NCI-H748 (cell line): ENCODE data around the gene FAM187B.
"Not testable (repeated sequence)": the region's sequence is repeated elsewhere in the genome, so short reads cannot be mapped to it uniquely, and the experiment has no call there.

Experiments used
- DNase-seq: peaks from one replicate; lab custom pipeline; 2025; ENCODE audit not compliant: unreplicated experiment; lab: John Stamatoyannopoulos, UW

Gene FAM187B

DNA sequence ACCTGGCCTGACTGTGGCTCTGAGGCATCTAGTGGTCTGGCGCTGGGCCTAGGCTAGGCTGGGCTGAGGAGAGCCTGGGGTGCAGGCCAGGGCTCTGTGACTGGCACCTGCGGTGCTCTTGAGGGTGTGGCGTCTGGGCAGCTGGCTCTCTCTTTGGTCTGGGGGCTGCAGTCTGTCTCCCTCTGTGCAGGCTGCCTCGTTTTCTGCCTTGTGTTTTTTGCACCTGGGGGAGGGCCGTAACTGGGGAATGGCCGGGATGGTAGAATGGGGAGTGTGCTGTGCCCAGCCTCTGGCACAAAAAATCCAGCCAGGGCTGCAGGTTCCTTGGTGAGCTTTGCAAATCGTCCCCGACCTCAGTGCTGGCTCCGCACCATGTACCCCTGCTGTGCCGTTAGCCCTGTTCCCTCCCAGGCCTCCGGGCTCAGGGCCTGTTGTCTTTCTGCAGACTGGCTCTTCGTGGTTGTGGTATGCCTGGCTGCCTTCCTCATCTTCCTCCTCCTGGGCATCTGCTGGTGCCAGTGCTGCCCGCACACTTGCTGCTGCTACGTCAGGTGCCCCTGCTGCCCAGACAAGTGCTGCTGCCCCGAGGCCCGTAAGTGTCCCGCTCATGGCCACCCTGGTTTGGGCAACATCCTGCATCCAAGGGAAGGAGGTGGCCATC lies 33.7 kb upstream of the FAM187B start:
- DNase-seq: no peak

DNA sequence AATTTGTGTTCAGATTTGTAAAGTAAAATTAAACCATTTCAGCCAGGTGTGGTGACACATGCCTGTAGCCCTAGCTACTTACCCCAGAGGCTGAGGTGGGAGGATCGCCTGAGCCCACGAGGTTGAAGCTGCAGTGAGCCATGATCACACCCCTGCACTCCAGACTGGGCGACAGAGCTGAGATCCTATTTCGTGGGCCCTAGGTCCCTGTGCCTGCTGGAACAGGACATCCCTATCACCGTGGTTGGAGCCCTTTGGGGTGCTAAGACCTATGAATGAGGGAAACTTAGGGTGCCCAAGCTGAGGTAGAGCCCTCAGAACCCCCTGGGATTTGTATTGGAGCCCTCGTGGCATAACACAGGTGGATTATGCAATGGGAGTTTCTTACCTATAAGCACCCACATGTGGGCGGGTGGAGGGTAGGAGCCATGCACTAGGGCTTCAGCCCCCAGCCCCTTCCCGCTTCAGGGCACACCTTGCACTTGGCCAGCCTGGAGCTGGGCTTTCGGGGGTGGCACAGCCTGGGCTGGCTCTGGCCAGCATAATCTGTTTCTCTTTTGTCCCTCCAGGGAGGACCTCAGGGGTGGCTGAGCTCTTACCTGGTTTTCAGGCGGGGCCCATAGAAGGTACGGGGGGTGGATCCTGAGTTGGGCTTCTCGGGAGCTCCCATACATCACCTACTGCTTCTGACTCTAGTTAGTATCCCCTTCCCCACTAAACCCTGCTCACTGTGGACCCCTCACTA lies 33.0 kb upstream of the FAM187B start:
- DNase-seq: no peak

DNA sequence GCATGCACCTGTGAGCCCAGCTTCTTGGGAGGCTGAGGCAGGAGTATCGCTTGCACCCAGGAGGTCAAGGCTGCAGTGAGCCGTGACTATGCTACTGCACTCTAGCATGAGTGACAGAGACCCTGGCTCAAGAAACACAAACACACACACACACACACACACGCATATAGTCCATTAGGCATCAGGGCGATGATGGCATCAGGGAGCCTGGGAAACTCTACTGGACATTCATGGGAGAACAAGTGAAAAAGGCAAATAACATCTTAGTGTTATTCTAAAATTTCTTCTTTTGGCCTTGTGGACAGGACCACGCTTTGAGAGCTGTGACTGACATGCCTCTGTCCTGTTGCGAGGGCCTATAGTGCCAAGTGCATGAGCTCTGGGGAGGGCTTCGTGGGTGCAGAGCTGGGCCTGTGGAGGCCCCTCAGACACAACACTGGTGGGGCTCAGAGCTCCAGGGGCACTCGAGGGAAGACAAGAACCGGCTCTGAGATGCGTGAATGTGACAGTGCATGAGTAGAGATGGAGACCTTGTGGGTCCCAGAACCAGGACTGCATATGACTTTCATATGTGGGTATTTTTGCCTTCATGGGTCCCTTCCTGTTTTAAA lies 32.3 kb upstream of the FAM187B start:
- no peak for DNase-seq

DNA sequence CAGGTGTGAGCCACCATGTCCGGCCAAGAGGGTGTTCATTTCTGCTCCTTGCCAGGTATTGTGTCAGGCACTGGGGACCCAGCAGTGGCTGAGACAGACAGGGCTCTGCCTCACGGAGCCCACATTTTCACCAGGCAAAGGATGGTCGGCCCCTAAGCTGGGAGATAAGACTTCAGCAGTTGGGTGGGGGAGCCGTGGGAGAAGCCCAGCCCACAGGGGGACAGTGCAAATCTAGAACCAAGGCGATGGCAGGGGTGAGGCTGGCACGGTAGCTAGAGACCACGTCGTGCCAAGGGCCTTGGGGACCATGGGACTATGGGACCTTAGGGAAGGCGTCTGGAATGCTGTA lies 28.5 kb upstream of the FAM187B start:
- no peak for DNase-seq

DNA sequence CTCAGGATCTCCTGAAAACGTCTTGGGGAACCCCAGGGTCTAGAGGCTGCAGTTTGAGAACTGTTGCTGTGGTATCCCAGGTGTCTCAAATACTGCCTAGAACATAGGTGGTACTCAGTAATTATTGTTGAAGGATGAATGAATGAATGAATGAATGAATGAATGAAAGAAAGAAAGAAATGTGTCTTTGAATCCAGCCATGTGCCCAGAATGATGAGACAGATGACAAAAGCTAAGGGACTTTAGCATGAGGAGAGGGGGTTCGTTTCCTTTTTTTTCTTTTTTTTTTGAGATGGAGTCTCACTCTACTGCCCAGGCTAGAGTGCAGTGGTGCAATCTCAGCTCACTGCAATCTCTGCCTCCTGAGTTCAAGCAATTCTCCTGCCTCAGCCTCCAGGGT lies 28.0 kb upstream of the FAM187B start:
- no peak for DNase-seq

DNA sequence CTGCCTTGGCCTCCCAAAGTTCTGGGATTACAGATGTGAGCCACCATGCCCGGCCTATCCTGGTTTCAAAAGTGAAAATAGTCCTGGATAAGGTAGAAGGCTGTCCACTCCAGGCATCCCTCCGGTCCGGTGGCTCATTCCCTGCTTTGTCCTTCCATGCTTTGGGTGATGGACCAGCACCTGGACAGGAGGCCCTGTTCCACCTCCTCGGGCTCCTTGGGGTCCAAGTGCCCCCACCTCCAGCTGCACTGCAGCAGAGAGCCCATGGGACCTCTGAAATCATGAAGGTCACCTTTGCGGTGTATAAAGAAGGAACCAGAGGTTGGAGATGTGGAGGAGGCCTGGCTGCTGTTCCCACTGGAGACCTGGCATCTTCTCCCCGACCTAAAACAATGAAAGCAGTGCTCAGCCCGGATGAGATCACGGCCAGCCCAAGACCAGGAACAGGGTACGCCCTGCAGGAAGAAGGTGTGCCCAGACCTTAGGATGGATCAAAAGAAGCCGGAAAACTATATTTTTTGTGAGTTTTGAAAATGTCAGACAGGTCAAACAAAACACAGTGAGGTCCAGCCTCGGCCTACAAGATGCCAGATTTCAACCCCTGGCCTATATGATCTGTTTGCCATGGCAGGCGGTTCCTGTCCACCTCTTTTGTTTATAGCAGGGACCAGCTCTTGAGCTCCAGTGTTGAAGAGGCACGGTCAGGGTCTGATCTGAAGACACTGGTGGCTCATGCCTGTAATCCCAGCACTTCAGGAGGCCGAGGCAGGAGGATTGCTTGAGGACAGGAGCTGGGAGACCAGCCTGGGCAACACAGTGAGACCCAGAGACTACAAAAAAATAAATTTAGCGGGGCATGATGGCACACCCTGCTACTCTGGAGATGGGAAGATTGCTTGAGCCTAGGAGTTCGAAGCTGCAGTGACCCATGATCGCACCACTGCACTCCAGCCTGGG lies 26.1 kb upstream of the FAM187B start:
- no peak for DNase-seq

DNA sequence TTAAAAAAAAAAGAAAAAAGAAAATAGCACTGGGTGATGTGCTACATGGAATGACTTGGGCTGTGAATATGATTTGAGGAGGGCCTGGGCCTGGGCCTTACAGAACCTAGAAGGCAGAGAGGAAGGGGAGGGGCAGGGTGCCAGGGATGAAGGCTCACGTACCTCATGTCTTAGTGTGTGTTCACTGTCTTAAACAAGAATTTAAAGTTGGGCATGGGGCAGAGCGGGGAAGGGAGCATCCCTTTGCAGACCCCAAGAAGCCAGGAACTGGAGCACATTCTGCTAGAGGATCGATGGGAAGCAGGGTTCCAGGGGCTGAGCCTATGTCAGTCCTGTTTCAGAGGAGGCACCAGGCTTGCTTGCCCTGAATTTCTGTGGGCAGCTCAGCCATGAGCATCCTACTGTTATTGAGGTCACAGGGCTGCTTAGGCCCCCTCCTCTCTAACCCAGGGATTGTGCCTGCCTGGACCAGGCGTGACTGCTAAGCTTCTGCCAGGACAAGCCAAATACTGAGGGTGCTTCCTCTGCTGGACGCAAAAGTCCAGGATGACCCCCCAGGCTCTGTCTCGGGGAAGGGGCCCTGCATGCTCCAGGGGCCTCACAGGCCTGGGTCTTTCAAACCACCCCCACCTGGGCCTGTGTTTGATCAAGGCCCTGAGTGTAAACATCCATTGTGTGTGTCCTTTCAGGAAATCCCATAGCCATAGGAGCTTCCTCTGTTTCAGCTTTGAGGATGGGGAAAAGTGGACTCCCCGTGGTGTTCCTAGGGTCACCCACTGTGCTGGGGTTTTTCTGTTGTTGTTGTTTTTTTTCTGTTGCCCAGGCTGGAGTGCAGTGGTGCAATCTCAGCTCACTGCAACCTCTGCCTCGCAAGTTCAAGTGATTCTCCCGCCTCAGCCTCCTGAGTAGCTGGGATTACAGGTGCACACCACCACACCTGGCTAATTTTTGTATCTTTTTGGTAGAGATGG lies 25.1 kb upstream of the FAM187B start:
- DNase-seq: peak; percentile 40

DNA sequence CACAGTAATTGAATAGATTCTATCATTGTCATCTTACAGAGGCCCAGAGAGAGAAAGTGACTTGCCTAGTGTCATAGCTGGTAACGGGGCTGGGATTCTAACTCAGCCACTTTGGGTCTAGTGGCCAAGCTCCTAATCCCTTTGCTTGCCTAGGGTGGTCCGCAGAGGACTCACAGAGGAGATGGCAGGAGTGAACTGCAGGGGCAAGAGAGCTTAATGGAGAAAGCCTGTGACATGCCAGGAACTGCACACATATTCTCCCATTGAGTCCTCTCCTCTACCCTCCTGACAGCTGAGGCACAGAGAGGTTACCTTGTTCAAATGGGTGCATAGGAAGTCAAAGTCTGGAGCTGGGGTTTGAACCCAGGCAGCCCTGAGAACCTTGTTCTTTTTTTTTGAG lies 22.9 kb upstream of the FAM187B start:
- no peak for DNase-seq

DNA sequence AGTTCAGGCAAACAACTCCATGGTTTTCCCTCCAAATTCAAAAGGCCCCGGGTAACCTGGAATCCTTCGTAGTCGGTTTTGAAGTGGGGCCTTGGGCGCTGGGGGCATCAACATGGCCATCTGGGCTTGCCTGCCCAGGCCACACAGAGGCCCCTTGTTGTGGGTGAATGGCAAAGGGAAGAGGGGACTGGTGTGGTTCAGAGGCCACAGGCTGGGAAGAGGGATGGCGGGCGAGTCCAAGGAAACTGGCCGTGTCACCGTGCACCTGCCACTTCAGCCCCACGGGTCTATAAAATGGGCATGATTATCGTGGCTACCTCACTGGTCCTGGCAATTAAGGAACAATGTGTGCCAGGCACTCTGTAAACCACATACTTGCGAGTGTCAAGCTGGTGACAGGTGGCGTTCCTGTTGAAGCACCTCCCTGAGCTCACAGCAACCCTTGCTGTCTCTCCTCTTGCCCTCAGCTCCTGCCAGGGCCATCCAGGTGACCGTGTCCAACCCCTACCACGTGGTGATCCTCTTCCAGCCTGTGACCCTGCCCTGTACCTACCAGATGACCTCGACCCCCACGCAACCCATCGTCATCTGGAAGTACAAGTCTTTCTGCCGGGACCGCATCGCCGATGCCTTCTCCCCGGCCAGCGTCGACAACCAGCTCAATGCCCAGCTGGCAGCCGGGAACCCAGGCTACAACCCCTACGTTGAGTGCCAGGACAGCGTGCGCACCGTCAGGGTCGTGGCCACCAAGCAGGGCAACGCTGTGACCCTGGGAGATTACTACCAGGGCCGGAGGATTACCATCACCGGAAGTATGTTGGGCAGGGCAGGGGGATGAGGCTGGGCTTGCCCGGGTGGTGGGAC lies 21.5 kb upstream of the FAM187B start:
- peak; percentile 37 for DNase-seq

DNA sequence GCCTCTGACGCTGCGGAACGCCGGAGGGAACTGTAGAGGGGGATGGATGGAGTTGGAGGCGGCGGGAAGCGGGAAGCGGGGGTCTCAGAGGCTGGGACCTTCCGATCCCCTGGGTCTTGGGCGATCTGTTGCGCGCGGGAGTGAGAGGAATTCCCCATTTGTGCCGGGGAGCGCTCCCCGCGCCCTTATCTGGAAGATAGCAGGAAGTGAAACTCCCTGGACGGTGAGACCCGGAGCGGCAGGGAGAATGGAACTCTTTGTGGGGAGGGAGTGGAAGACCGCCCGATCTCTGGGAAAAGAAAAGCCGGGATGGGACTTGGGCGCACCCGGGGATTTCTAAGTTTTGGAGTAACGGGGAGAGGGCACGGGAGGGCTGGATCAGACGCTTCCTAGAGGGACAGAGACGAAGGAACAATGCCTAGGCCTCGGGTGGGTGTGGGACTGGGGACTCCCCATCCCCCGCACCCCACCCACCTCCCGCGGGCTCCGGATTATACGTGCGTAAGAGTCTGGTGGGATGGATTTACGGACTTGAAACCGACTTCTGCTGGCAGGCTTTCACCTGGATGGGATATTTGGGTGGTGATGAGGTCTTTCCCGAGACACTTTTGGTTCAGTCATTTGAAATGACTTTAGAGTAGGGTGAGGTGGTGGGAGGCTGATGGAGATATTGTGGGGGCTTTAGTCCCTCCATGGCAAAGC lies 20.8 kb upstream of the FAM187B start:
- peak; percentile 64 for DNase-seq

DNA sequence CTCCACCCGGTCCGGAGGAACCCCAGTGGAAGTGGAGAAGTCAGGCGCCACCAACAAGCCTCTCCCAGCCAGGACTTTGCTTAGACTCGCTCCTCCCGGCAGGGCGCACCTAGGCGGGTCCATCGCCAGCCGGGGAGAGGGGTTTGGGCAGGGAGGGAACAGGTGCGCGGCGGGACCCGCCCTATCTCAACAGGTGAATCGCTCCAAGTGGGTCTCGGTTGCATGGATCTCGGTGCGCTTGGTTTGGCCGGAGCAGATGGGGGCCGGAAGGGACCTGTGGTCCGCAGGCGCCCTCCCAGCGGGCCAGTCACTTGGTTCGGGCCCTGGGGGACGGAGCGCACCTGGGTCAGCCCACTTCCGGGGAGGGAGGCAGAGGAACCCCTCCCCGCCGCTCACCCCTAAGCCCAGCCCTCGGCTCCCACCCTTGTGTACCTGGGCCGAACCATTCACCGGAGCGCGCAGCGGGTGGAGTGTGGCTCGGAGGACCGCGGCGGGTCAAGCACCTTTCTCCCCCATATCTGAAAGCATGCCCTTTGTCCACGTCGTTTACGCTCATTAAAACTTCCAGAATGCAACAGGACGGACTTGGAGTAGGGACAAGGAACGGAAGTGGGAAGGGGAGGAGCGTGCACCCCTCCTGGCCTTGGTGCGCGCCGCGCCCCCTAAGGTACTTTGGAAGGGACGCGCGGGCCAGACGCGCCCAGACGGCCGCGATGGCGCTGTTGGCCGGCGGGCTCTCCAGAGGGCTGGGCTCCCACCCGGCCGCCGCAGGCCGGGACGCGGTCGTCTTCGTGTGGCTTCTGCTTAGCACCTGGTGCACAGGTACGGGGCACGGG lies 20.0 kb upstream of the FAM187B start, which contains the start of gene LSR:
Gene LSR, plus strand, starts transcription at position 693 of the 836 bp plus-strand sequence. Its CDS starts 21 bp downstream, at position 714.
- DNase-seq: peak; percentile 99

DNA sequence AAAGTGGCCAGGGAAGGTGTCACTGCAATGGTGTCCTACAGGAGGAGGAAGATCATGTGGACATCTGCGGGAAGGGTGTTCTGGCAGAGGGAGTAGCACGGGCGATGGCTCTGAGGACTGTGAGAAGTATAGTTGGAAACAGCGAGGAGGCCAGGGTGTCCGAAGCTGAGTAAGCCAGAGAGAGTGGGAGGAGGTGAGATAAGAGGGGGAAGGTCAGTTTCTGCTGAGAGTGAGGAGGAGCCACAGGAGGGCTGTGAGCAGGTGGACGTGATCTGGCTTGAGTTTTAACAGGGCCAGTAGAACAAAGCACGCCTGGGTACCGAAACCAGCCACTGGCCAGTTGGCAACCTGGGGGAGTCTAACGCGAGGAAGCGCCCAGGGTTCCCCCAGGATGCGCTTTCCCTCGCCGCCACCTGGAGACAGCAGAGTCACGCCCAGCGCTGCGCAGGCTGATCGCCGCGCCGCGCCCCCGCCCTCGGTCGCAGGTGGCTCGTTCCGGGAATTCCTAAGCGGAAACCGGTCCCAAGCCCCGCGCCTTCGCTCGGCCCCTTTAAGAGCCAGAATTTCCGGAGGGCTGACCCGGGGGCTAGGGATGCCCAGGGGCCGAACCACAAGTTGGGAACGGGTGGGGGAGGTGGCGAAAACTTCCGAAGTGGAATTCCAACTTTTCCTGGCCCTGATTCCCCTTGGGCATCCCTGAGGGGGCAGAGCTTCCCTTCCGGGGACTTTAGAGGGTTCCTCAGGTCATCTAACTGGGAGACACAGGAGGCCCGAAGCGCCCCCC lies 19.2 kb upstream of the FAM187B start:
- DNase-seq: peak; percentile 98

DNA sequence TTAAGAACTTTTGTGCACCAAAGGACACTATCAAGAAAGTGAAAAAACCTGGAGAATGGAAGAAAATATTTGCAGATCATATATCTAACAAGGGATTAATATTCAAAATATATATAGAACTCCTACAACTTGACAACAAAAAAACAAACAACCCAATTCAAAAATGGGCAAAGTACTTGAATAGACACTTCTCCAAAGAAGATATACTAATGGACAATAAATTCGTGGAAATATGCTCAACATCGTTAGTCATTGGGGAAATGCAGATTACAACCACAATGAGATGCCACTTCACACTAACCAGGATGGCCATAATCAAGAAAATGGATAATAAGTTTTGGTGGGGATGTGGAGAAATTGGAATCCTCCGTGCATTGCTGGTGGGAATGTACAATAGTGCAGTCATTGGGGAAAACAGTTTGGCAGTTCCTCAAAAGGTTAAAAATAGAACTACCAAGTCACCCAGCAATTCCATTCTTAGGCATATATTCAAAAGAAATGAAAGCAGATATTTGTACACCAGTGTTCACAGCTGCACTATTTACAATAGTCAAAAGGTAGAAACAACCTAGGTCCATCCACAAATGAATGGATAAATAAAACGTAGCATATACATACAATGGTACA lies 18.0 kb upstream of the FAM187B start:
- no peak for DNase-seq

DNA sequence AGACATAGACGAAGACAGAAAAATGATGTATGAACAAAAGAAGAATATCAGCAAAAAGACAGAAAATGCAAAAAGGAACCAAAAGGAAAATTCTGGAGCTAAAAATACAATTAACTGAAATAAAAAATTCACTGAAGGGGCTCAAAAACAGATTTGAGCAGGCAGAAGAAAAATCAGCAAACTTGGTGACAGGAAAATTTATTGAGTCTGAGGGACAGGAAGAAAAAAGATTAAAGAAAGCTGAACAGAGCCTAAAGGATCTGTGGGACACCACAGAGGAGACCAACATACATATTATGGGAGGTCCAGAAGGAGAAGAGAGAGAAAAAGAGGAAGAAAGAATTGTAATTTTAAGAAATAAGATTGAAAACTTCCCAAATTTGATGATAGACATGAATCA lies 12.9 kb upstream of the FAM187B start:
- no peak for DNase-seq

DNA sequence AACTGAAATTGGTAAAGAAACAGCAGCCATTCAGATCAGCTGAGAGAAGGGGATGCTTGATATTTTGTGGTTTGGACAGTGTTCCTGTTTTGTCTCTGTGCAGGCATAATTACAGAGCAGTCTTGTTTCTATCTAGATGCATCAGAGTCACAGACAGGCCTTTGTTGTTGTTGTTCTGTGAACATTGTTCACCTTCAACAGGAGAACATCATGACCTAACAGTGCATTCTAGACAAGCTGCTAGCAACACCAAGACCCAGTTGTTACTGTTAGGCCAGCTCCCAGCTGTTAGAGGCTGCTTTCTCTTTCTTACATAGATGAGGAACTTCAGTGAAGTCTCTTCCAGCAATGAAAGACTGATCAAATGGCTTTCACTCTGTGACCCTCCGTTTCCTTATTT lies 11.8 kb upstream of the FAM187B start:
- DNase-seq: no peak

DNA sequence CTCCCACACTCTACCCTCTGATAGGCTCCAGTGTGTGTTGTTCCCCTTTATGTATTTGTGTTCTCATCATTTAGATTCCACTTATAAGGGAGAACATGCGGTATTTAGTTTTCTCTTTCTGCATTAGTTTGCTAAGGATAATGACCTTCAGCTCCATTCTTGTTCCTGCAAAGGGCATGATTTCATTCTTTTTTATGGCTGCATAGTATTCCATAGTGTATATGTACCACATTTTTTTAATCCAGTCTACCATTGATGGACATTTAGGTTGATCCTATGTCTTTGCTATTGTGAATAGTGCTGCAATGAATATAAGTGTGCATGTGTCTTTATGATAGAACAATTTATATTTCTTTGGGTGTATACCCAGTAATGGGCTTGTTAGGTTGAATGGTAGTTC lies 11.1 kb upstream of the FAM187B start:
- not testable (repeated sequence) for DNase-seq
